Muscle layer of colon (tissue), 2 donors: Measurements from ENCODE around the gene GID4.

Experiments used
- H3K27ac ChIP-seq: one replicate; pipeline ENCODE4 v1.7.0; 2013; ENCODE audit warnings: low read depth, mild to moderate bottlenecking, low read length, moderate library complexity
- H3K27me3 ChIP-seq, 2 donors: one replicate each; pipeline ENCODE4 v1.7.0; 2013; ENCODE audit warnings: low read length in 2 of 2, mild to moderate bottlenecking in 2 of 2; ENCODE audit not compliant: insufficient read depth in 2 of 2, control insufficient read depth in 1 of 2
- H3K36me3 ChIP-seq: one replicate; pipeline ENCODE4 v1.7.0; 2013; ENCODE audit warnings: mild to moderate bottlenecking, low read length; ENCODE audit not compliant: insufficient read depth
- H3K4me1 ChIP-seq: one replicate; pipeline ENCODE4 v1.7.0; 2013; ENCODE audit warnings: mild to moderate bottlenecking, low read length; ENCODE audit not compliant: insufficient read depth
- H3K4me3 ChIP-seq, 2 donors: one replicate each; pipeline ENCODE4 v1.7.0; 2013; ENCODE audit warnings: low read length in 2 of 2, low read depth in 1 of 2, mild to moderate bottlenecking in 1 of 2, moderate library complexity in 1 of 2
- H3K9ac ChIP-seq: one replicate; pipeline ENCODE4 v1.7.0; 2013; ENCODE audit warnings: low read length
- H3K9me3 ChIP-seq: one replicate; pipeline ENCODE4 v1.7.0; 2013; ENCODE audit warnings: mild to moderate bottlenecking, low read length
- donor health status: abdominal sarcoma.
- donor health status: Adenocarcinoma of cecum.

The GID4 gene

DNA sequence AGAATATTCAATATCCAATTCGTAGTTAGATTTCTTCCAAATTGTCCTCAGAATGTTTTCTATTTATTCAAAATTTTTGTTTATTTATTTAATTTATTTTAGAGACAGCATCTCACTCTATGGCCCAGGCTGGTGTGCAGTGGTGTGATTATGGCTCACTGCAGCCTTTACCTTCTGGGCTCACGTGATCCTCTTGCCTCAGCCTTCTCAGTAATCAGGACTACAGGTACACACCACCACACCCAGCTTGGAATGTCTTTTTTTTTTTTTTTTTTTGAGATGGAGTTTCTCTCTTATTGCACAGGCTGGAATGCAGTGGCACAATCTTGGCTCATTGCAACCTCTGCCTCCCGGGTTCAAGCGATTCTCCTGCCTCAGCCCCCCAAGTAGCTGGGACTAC lies 45.0 kb downstream of the GID4 start:
- no peak overlapping the region for H3K27ac ChIP-seq
- peaks cover 11% of the 10 kb centered on the region for H3K4me1 ChIP-seq
- H3K27me3 ChIP-seq: no peaks in the 10 kb centered on the region
- H3K9me3 ChIP-seq: no peaks in the 10 kb centered on the region
- H3K4me3 ChIP-seq: no peak overlapping the region
- H3K36me3 ChIP-seq: no peaks in the 10 kb centered on the region
- H3K9ac ChIP-seq: no peak overlapping the region

DNA sequence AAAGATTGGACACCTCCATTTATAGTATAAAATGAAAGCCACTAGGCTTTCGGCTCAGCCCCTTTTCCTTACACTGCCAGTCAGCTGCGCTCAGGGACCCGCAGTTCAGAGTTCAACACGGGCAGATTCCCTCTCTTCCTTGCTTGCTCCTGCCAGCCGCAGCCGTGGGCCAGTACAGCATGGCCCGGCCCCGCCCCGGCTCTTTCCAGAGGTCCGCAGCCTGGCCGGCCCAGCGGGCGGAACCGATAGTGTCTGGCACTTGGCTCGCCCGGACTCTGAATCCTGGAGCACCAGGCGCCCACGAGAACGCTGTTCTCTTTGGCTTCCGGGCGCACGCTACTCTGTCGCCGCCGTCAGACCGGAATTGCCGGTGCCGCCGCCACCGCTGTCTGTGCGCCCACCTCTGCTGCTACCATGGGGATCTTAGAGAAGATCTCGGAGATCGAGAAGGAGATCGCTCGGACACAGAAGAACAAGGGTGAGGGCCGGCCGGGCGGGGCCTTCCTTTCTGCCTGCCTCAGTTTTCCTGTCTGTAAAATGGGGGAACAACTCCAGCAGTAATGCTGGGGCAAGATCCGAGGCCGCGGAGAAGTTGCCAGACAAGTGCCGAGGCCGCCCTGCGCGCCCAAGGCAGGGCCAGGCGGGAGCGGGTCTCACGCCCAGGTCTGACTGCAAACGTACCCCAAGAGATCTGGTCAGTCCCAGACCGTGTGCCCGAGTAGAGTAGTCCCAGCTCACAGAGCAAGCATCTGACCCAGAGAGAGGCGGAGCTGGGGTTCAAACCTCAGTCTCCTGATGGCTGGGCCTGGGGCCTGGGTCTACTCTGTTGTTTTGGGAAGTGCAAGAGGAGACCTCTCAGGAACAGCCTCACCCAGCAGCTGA lies 48.6 kb downstream of the GID4 start, which contains the start of gene DRG2:
TSS of gene DRG2 (plus strand) at position 339 of the 882 bp plus-strand sequence. CDS start at position 415, 76 bp downstream.
- no peaks in the 10 kb centered on the region for H3K9me3 ChIP-seq
- H3K27me3 ChIP-seq: no peaks in the 10 kb centered on the region
- no peaks in the 10 kb centered on the region for H3K36me3 ChIP-seq
- H3K4me3 ChIP-seq: peak within 1 kb of the TSS; percentile 75 to 98
- H3K9ac ChIP-seq: peak within 1 kb of the TSS; percentile 76
- peak within 1 kb of the TSS; percentile 56 for H3K27ac ChIP-seq
- peaks cover 11% of the 10 kb centered on the region for H3K4me1 ChIP-seq

DNA sequence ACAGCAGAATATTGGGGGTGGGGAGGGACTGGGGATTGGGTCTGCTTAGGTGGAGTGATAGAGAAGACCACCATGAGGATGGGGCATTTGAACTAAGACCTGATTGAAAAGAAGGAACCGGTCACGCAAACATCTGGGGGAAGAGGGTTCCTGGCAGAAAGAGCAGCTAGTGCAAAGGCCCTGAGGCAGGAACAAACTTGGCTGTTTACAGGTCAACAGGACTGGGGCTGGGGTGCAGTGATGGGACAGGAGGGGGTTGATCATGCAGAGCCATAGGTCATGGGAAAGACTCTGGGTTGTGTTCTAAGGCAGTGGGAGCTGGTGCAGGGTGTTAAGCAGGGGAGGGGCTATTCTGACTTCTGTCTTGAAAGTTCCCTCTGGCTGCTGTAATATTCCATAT lies 50.4 kb downstream of the GID4 start:
- Histone ChIP-seq H3K9ac (no peak overlapping the region), H3K27ac (no peak overlapping the region), H3K4me1 (peaks cover 11% of the 10 kb centered on the region), H3K4me3 (no peak overlapping the region), H3K36me3 (peaks cover 7% of the 10 kb centered on the region), H3K27me3 (no peaks in the 10 kb centered on the region), H3K9me3 (no peaks in the 10 kb centered on the region)

DNA sequence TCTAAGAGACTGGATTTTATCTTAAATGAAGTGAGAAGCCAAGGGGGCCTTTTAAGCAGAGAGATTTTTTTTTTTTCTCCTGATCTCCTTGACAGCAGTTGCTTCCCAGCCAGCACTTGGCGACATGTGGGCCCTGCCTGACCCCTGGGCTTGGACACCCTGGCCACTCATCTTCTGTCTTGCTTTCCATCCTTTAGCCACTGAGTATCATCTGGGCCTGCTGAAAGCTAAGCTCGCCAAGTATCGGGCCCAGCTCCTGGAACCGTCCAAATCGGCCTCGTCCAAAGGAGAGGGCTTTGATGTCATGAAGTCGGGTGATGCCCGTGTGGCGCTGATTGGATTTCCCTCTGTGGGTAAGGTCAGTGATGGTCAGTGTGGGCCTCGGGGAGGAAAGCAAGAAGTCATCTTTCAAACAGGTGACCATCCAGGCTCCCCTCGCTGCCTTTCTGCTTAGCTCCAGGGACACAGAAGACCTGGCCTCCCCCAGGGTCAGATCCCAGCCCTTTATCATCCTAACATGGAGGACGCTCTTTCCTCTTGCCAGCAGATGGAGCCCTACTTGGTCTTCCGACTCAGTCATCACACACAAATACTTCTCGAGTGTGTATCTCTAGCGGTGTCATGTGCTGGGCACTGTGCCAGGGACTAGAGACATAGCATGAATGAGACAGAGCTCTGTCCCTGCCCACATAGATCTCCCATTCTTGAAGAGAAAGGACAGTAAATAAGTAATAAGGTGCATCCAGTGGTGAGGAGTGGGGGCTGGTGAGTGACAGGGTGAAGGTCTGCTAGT lies 54.6 kb downstream of the GID4 start:
- no peak overlapping the region for H3K9ac ChIP-seq
- H3K27ac ChIP-seq: no peak overlapping the region
- H3K27me3 ChIP-seq: no peaks in the 10 kb centered on the region
- H3K4me1 ChIP-seq: peaks cover 3% of the 10 kb centered on the region
- no peaks in the 10 kb centered on the region for H3K9me3 ChIP-seq
- peaks cover 40% of the 10 kb centered on the region for H3K36me3 ChIP-seq
- H3K4me3 ChIP-seq: no peak overlapping the region

DNA sequence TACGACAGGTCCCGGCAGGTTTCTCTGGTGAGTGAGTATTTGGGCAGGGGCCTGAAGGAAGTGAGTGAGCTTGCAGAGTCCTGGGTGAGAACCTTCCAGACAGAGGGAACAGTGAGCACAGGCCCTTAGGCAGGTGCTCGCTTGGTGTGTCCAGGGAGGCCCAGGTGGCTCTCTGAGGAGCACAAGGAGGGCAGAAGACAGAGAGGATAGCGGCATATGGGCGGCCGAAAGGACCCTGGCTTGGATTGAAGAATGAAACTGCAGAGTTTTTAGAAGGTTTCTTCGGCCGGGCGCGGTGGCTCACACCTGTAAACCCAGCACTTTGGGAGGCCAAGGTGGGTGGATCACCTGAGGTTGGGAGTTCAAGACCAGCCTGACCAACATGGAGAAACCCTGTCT lies 55.2 kb downstream of the GID4 start:
- no peaks in the 10 kb centered on the region for H3K9me3 ChIP-seq
- H3K27me3 ChIP-seq: no peaks in the 10 kb centered on the region
- H3K36me3 ChIP-seq: peaks cover 46% of the 10 kb centered on the region
- H3K9ac ChIP-seq: no peak overlapping the region
- no peak overlapping the region for H3K27ac ChIP-seq
- H3K4me1 ChIP-seq: no peaks in the 10 kb centered on the region
- no peak overlapping the region for H3K4me3 ChIP-seq

DNA sequence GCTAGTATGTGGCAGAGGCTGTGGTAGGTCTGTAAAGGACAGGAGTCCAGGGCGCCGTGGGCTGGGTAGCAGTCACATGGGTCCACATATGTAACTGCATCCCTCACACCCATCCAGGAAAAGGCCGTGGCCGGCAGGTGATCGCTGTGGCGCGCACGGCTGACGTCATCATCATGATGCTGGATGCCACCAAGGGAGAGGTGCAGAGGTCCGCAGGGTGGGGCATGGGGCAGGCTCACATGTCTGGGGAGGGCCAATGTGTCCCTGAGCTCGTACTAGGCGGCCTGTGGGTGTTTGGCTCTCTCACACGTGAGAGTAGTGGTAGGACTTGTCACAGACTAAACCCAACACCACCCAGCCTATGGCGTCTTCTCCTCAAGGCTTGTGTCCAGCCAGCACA lies 60.3 kb downstream of the GID4 start:
- Histone ChIP-seq H3K9me3 (no peaks in the 10 kb centered on the region), H3K4me3 (no peak overlapping the region), H3K27ac (no peak overlapping the region), H3K36me3 (peaks cover 57% of the 10 kb centered on the region), H3K9ac (no peak overlapping the region), H3K4me1 (no peaks in the 10 kb centered on the region), H3K27me3 (no peaks in the 10 kb centered on the region)

DNA sequence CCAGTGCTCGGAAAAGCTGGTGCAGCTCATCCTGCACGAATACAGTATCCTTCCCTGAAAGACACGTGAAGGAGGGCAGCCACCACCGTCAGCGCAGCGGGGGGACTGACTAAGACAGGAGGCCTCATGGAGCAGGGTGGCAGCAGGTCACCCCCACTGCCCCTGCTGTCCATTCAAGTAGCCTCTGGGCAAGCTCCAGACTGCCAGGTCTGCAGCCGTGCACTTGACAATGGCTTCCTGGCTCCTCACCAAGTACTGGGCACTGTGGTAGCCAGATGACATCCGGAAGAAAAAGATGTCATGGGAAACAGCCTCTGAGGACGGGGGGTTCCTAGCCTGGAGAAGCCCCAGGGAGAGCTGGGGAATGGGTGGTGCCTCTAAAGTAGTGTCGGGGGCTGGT lies 61.4 kb downstream of the GID4 start:
- H3K4me3 ChIP-seq: no peak overlapping the region
- H3K27ac ChIP-seq: no peak overlapping the region
- no peaks in the 10 kb centered on the region for H3K27me3 ChIP-seq
- peaks cover 55% of the 10 kb centered on the region for H3K36me3 ChIP-seq
- no peaks in the 10 kb centered on the region for H3K4me1 ChIP-seq
- H3K9me3 ChIP-seq: no peaks in the 10 kb centered on the region
- H3K9ac ChIP-seq: no peak overlapping the region

DNA sequence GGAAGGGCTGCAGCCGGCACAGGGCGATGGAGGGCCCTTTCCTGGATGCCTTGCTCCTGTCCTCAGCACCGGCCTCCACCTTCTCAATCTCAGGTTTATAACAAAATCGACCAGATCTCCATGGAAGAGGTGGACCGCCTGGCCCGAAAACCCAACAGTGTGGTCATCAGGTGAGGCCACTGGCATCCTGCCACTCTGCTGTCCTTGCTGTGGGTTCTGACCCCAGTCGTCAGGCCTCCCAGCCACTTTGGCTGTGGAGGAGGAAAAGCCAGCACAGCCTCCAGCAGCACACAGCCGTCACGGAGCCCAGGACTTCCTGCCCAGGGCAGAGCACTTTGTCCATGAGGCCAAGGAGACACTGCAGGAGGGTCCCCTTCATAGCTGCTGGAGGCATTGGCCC lies 62.6 kb downstream of the GID4 start:
- peaks cover 46% of the 10 kb centered on the region for H3K36me3 ChIP-seq
- no peaks in the 10 kb centered on the region for H3K27me3 ChIP-seq
- H3K4me3 ChIP-seq: no peak overlapping the region
- no peak overlapping the region for H3K27ac ChIP-seq
- H3K4me1 ChIP-seq: no peaks in the 10 kb centered on the region
- H3K9ac ChIP-seq: no peak overlapping the region
- H3K9me3 ChIP-seq: no peaks in the 10 kb centered on the region

DNA sequence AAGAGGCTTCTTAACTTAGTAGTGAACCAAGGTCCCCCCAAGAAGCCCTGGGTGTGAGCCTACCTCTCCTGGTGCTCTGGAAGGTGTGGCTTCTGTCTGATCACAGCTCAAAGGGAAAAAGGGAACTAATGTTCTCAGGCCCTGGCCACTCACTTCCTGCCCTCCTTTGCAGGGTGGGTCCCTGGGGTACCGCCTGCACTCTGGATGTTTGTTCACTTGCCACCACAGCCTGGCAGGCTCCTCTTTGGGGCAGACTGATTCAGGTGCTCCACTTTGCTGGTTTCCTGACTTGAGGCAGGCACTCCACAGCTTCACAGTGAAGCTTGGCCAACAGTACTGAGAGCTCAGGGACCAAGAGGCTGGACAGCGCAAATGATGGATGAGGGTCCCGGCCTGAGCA lies 63.4 kb downstream of the GID4 start:
- no peaks in the 10 kb centered on the region for H3K4me1 ChIP-seq
- H3K27ac ChIP-seq: no peak overlapping the region
- no peak overlapping the region for H3K9ac ChIP-seq
- H3K27me3 ChIP-seq: no peaks in the 10 kb centered on the region
- H3K4me3 ChIP-seq: no peak overlapping the region
- H3K9me3 ChIP-seq: no peaks in the 10 kb centered on the region
- H3K36me3 ChIP-seq: peaks cover 42% of the 10 kb centered on the region

DNA sequence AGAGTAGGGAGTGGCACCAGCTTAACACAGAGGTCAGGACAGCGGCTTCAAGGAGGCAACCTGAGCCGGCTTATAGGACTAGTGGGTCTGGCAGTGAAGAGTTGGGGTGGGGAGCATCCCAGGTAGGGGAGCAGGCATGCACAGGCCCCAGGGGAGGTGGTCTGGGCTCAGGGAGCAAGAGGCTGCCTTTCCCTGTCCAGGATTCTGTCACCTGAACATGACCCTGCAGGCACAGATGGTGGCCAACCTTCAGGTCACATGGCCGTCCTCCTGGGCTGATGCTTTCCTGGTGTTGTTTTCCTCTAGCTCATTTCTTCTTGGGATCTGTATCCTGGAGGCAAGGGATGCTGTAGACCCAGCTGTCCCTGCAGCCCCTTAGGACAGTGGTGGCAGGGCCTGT lies 65.8 kb downstream of the GID4 start:
- Histone ChIP-seq H3K27ac (no peak overlapping the region), H3K27me3 (no peaks in the 10 kb centered on the region), H3K4me3 (no peak overlapping the region), H3K9ac (no peak overlapping the region), H3K9me3 (no peaks in the 10 kb centered on the region), H3K36me3 (peaks cover 19% of the 10 kb centered on the region), H3K4me1 (no peaks in the 10 kb centered on the region)

DNA sequence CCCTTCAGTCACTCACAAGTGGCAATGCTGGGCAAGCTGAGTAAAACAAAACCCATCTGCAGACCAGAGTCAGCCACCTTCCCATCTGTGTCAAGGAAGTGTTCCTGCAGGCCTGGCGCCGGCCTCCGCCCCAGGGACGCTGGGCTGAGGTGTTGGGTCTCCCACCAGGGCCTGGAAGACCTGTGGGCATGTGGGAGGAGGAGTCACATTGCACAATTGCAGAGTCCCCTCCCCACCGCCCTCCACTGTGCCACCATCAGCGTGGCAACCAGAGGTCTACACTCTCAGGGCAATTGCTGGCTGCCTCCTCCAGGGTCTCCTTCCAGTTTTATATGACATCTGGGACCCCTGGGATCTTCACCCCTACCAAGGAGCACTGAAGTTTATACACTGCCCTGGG lies 66.4 kb downstream of the GID4 start:
- no peak overlapping the region for H3K4me3 ChIP-seq
- no peak overlapping the region for H3K27ac ChIP-seq
- H3K27me3 ChIP-seq: no peaks in the 10 kb centered on the region
- no peaks in the 10 kb centered on the region for H3K9me3 ChIP-seq
- no peaks in the 10 kb centered on the region for H3K4me1 ChIP-seq
- peaks cover 13% of the 10 kb centered on the region for H3K36me3 ChIP-seq
- no peak overlapping the region for H3K9ac ChIP-seq
